ENCODE data around the gene PAK1. TPM values are rescaled to one million over a fixed set of nuclear protein-coding genes. Genes with fewer than 3 reads are reported as not detected.

The PAK1 gene
- total and polyA plus RNA-seq, 10 of the 15 experiments (the other 5 are each of a cell fraction or from before 2014, with no cell fraction given) = 43.8 to 321 (median 110) TPM

DNA sequence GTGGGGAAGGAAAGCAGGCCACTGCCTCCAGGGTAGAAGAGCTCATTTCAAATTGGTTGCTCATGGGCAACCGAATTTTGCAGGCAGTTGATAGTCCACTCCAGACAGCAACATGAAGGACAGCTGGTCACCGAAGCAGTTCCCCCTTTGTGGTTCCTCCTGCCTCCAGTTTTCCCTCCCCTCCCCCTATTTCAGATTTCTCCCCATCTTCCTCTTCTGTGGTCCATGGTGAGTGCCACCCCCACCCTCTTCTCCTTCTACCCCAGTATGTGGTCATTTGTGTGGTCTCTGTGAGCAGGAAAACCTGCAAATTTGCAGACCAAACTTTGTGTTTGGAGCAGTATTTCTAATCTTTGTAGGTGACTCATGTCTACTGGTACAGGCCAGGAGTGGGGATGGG is 38.2 kb upstream of the PAK1 start:
- BruUV-seq (replicated peaks) = no TSS peak
- H3K4me1 ChIP-seq (ENCODE audit: control insufficient read depth, insufficient read depth, low read length) = no peaks in the 10 kb centered on the region
- in situ Hi-C loops (cut with MboI) (no loop called here), intact Hi-C loops (cut with micrococcal nuclease; ENCODE audit: unreplicated experiment) (no loop called here)
- no peaks in the 10 kb centered on the region for H3K79me2 ChIP-seq (ENCODE audit: control insufficient read depth, insufficient read depth, low read length)
- ChIA-PET RAD21 (ENCODE audit: unreplicated experiment) (no interaction called here), CTCF (no interaction called here), SMC1A (ENCODE audit: uncharacterized antibody, unreplicated experiment) (interaction anchor here (1.4 kb wide), 1 partner anchor 10 kb away, joined by 3 read pairs; no protein-coding TSS in a partner anchor), POLR2A (no interaction called here)
- H3K27ac ChIP-seq (ENCODE audit: control insufficient read depth, insufficient read depth) = no peak overlapping the region
- H3K4me3 ChIP-seq = no peak overlapping the region
- H2AFZ ChIP-seq (ENCODE audit: control insufficient read depth, low read depth, low read length) = no peak overlapping the region
- H3K36me3 ChIP-seq (ENCODE audit: control insufficient read depth in 2 of 2, insufficient read depth in 2 of 2, low read length in 1 of 2) = no peaks in the 10 kb centered on the region
- ATAC-seq = no peak
- H4K20me1 ChIP-seq (ENCODE audit: control insufficient read depth, insufficient read depth) = no peaks in the 10 kb centered on the region
- no peak overlapping the region for H3K4me2 ChIP-seq (ENCODE audit: control insufficient read depth, insufficient read depth)
- H3K9me3 ChIP-seq (replicated peaks; ENCODE audit: control insufficient read depth, insufficient read depth, low read length) = no peaks in the 10 kb centered on the region
- 0% methylated on average over 2 of the region's 2 CpGs for WGBS (ENCODE audit: insufficient coverage, insufficient replicate concordance, low lambda C conversion rate, missing lambda C conversion rate)
- no peak for FAIRE-seq
- H3K27me3 ChIP-seq (replicated peaks in 1 of 2; ENCODE audit: control insufficient read depth in 2 of 2, insufficient read depth in 2 of 2, low read length in 1 of 2) = no peaks in the 10 kb centered on the region
- no peak overlapping the region for H3K9ac ChIP-seq (ENCODE audit: control insufficient read depth, insufficient read depth, low read length)
- no peak for DNase-seq (ENCODE audit: low read depth, low spot score)
- no peak for TF ChIP-seq ELK1 (IDR thresholded peaks at IDR 0.05; ENCODE audit: low read depth, low read length)
- no peak for TF ChIP-seq BCLAF1 (IDR thresholded peaks at IDR 0.05)
- no peak for TF ChIP-seq CBX3 (IDR thresholded peaks at IDR 0.05; ENCODE audit: borderline replicate concordance, low read depth)
- no peak for TF ChIP-seq E2F8 (IDR thresholded peaks at IDR 0.05; ENCODE audit: low read depth, partially characterized antibody)
- no peak for TF ChIP-seq CBX5 (IDR thresholded peaks at IDR 0.05; ENCODE audit: low read depth)
- TF ChIP-seq, protein P1, sequence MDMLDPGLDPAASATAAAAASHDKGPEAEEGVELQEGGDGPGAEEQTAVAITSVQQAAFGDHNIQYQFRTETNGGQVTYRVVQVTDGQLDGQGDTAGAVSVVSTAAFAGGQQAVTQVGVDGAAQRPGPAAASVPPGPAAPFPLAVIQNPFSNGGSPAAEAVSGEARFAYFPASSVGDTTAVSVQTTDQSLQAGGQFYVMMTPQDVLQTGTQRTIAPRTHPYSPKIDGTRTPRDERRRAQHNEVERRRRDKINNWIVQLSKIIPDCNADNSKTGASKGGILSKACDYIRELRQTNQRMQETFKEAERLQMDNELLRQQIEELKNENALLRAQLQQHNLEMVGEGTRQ (IDR thresholded peaks at IDR 0.05; ENCODE audit: borderline replicate concordance, low read depth, low read length) = no peak
- no peak for TF ChIP-seq POLR2AphosphoS2 (IDR thresholded peaks at IDR 0.05; ENCODE audit: low read depth, low read length)
- no peak for TF ChIP-seq MEF2B (IDR thresholded peaks at IDR 0.05; ENCODE audit: partially characterized antibody, poor library complexity, severe bottlenecking)
- TF ChIP-seq, protein P2, sequence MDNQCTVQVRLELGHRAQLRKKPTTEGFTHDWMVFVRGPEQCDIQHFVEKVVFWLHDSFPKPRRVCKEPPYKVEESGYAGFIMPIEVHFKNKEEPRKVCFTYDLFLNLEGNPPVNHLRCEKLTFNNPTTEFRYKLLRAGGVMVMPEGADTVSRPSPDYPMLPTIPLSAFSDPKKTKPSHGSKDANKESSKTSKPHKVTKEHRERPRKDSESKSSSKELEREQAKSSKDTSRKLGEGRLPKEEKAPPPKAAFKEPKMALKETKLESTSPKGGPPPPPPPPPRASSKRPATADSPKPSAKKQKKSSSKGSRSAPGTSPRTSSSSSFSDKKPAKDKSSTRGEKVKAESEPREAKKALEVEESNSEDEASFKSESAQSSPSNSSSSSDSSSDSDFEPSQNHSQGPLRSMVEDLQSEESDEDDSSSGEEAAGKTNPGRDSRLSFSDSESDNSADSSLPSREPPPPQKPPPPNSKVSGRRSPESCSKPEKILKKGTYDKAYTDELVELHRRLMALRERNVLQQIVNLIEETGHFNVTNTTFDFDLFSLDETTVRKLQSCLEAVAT (IDR thresholded peaks at IDR 0.05) = no peak
- no peak for TF ChIP-seq SUPT20H (IDR thresholded peaks at IDR 0.05; ENCODE audit: borderline replicate concordance, control insufficient read depth, low read depth, low read length)
- TF ChIP-seq MTA2 (IDR thresholded peaks at IDR 0.05; ENCODE audit: low read depth) = no peak

Data from GM12878 (cell line).